ENCODE results near the gene UBE2C. TPM values are rescaled to one million over a fixed set of nuclear protein-coding genes. Genes with fewer than 3 reads are reported as not detected.

The UBE2C gene
- total RNA-seq, 6 experiments from 2014 or later: 42.6 to 101 (median 91.3) TPM

DNA sequence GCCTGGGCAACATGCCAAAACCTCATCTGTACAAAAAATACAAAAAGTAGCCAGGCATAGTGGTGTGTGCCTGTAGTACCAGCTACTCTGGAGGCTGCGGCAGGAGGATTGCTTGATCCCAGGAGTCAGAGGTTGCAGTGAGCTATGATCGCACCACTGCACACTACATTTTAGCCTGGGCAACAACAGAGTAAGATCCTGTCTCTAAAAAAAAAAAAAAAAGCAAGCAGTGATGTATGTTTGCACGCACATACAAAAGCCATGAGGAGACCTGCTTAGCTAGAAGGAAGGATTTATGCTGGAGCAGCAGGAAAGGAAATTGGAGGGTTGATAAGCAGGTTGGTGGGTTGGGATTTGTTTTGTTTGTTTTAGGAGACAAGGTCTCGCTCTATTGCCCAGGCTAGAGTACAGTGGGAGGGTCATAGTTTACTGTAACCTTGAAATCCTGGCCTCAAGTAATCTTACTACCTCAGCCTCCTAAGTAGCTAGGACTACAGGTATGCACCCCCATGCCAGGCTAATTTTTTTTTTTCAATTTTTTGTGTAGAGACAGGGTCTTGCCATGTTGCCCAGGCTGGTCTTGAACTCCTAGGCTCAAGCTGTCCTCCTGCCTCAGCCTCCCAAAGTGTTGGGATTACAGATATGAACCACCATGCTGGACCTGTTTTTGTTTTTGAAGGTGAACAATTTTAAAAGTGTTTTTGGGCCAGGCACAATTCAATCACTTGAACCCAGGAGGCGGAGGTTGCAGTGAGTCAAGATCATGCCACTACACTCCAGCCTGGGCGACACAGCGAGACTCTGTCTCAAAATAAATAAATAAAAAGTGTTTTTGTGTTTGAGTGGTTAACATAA is 49.0 kb downstream of the UBE2C start:
- Mint-ChIP-seq H3K36me3 (ENCODE audit: low read depth) (peaks cover 16% of the 10 kb centered on the region), H3K27me3 (ENCODE audit: insufficient read depth) (peaks cover 3% of the 10 kb centered on the region; the same call in 1 of the 2 replicates), H3K4me3 (no peak overlapping the region), H3K27ac (no peak overlapping the region), H3K9me3 (no peaks in the 10 kb centered on the region; the same call in 1 of the 2 replicates), H3K4me1 (ENCODE audit: low read depth) (peaks cover 35% of the 10 kb centered on the region)
- no peak for DNase-seq
- TF ChIP-seq, protein P1, sequence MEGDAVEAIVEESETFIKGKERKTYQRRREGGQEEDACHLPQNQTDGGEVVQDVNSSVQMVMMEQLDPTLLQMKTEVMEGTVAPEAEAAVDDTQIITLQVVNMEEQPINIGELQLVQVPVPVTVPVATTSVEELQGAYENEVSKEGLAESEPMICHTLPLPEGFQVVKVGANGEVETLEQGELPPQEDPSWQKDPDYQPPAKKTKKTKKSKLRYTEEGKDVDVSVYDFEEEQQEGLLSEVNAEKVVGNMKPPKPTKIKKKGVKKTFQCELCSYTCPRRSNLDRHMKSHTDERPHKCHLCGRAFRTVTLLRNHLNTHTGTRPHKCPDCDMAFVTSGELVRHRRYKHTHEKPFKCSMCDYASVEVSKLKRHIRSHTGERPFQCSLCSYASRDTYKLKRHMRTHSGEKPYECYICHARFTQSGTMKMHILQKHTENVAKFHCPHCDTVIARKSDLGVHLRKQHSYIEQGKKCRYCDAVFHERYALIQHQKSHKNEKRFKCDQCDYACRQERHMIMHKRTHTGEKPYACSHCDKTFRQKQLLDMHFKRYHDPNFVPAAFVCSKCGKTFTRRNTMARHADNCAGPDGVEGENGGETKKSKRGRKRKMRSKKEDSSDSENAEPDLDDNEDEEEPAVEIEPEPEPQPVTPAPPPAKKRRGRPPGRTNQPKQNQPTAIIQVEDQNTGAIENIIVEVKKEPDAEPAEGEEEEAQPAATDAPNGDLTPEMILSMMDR (IDR thresholded peaks at IDR 0.05): no peak

DNA sequence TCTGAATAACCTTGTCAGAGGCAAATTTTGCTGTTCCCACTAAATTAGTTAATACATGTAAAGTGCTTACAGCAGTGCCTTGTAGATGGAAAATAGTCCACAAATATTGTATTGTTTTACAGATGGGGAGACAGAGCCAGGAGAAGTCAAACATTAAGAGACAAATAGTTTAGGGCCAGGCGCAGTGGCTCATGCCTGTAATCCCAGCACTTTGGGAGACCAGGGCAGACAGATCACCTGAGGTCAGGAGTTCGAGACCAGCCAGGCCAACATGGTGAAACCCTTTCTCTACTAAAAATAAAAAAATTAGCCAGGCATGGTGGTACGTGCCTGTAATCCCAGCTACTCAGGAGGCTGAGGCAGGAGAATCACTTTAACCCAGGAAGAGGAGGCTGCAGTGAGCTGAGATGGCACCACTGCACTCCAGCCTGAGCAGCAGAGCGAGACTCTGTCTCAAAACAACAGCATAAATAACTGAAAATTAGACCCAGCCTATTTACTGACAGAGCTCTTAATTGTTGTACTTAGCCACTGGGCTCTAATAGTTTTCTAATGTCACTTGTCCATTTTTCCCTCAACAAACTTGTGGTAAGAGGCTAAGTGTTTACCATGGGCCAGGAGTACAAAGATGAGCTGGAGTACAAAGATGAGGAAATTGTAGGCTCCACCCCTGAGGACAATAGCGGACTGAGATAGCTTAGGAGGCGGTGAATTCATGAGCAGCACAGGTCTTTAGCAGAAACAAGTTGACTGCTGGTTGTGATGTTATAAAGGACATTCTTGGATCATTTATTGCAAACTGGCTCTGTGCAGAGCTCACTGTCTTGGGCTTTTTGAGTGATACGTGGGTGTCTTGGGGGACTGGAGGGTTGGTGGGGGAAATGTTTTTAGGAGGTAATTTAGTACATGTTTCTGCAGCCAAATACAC is 51.4 kb downstream of the UBE2C start:
- peaks cover 40% of the 10 kb centered on the region for H3K4me1 Mint-ChIP-seq (ENCODE audit: low read depth)
- no peaks in the 10 kb centered on the region; the same call in 1 of the 2 replicates for H3K9me3 Mint-ChIP-seq
- H3K27ac Mint-ChIP-seq: no peak overlapping the region
- no peaks in the 10 kb centered on the region for H3K27me3 Mint-ChIP-seq (ENCODE audit: insufficient read depth)
- DNase-seq: no peak
- H3K36me3 Mint-ChIP-seq (ENCODE audit: low read depth): peaks cover 12% of the 10 kb centered on the region
- TF ChIP-seq, protein P1 (IDR thresholded peaks at IDR 0.05): no peak
- H3K4me3 Mint-ChIP-seq: no peak overlapping the region

DNA sequence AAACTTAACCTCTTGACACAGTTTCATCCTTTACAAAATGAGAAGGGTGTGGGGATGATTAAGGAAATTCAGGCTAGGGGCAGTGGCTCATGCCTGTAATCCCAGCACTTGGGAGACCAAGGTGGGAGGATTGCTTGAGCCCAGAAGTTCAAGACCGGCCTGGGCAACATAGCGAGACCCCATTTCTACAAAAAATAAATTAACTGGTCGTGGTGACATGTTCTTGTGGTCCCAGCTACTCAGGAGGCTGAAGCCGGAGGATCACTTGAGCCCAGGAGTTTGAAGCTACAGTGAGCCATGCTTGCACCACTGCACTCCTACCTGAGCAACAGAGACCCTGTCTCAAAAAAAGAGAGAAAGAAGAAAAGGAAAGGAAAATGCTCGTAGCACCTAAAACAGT is 54.0 kb downstream of the UBE2C start:
- H3K4me1 Mint-ChIP-seq (ENCODE audit: low read depth): peaks cover 21% of the 10 kb centered on the region
- no peak for DNase-seq
- no peaks in the 10 kb centered on the region for H3K9me3 Mint-ChIP-seq
- TF ChIP-seq, protein P1 (IDR thresholded peaks at IDR 0.05): no peak
- no peaks in the 10 kb centered on the region for H3K27me3 Mint-ChIP-seq (ENCODE audit: insufficient read depth)
- H3K27ac Mint-ChIP-seq: peak overlapping the region; percentile 97
- H3K36me3 Mint-ChIP-seq (ENCODE audit: low read depth): no peaks in the 10 kb centered on the region
- no peak overlapping the region for H3K4me3 Mint-ChIP-seq

Other genes starting within 250 kb of the UBE2C start
- not detected for gene WFDC8, start 233.4 kb upstream of the UBE2C start, total RNA-seq (2021; fragmentation: NEBNext Ultra II Directional; extraction: Animal tissue kit (Norgen Biotek cat#: 25700))
- gene WFDC10A, start 182.9 kb upstream of the UBE2C start, total RNA-seq (2021; fragmentation: NEBNext Ultra II Directional; extraction: Animal tissue kit (Norgen Biotek cat#: 25700)): not detected
- not detected for gene WFDC9, start 181.4 kb upstream of the UBE2C start, total RNA-seq (2021; fragmentation: NEBNext Ultra II Directional; extraction: Animal tissue kit (Norgen Biotek cat#: 25700))
- gene WFDC11, start 142.4 kb upstream of the UBE2C start, total RNA-seq (2021; fragmentation: NEBNext Ultra II Directional; extraction: Animal tissue kit (Norgen Biotek cat#: 25700)): not detected
- gene WFDC13, start 110.6 kb upstream of the UBE2C start, total RNA-seq (2021; fragmentation: NEBNext Ultra II Directional; extraction: Animal tissue kit (Norgen Biotek cat#: 25700)): not detected
- not detected for gene WFDC10B, start 107.6 kb upstream of the UBE2C start, total RNA-seq (2021; fragmentation: NEBNext Ultra II Directional; extraction: Animal tissue kit (Norgen Biotek cat#: 25700))
- gene SPINT4, start 90.3 kb upstream of the UBE2C start, total RNA-seq (2021; fragmentation: NEBNext Ultra II Directional; extraction: Animal tissue kit (Norgen Biotek cat#: 25700)): not detected
- gene WFDC3, start 20.8 kb upstream of the UBE2C start, total RNA-seq (2021; fragmentation: NEBNext Ultra II Directional; extraction: Animal tissue kit (Norgen Biotek cat#: 25700)): under 1 TPM in 1 of 6 experiments, not detected in 5; 0.43 TPM
- gene DNTTIP1, start 20.7 kb upstream of the UBE2C start, total RNA-seq (2021; fragmentation: NEBNext Ultra II Directional; extraction: Animal tissue kit (Norgen Biotek cat#: 25700)): 10 to 100 TPM; 23.2 to 27.1 (median 25.8) TPM
- not detected for gene TNNC2, start 14.7 kb downstream of the UBE2C start, total RNA-seq (2021; fragmentation: NEBNext Ultra II Directional; extraction: Animal tissue kit (Norgen Biotek cat#: 25700))
- 10 to 100 TPM; 21.9 to 25.1 (median 22.7) TPM for gene SNX21, start 21.2 kb downstream of the UBE2C start, total RNA-seq (2021; fragmentation: NEBNext Ultra II Directional; extraction: Animal tissue kit (Norgen Biotek cat#: 25700))
- 10 to 100 TPM; 24.2 to 31.2 (median 26.4) TPM for gene ACOT8, start 44.7 kb downstream of the UBE2C start, total RNA-seq (2021; fragmentation: NEBNext Ultra II Directional; extraction: Animal tissue kit (Norgen Biotek cat#: 25700))
- gene ZSWIM3, start 45.0 kb downstream of the UBE2C start, total RNA-seq (2021; fragmentation: NEBNext Ultra II Directional; extraction: Animal tissue kit (Norgen Biotek cat#: 25700)): 1 to 10 TPM; 2.3 to 4.0 (median 2.7) TPM
- gene ZSWIM1, start 68.6 kb downstream of the UBE2C start, total RNA-seq (2021; fragmentation: NEBNext Ultra II Directional; extraction: Animal tissue kit (Norgen Biotek cat#: 25700)): 10 to 100 TPM in 4 of 6 experiments, 1 to 10 TPM in 2; 9.8 to 11.7 (median 10.3) TPM
- gene SPATA25, start 75.0 kb downstream of the UBE2C start, total RNA-seq (2021; fragmentation: NEBNext Ultra II Directional; extraction: Animal tissue kit (Norgen Biotek cat#: 25700)): under 1 TPM; 0.35 to 0.74 (median 0.47) TPM
- gene NEURL2, start 78.6 kb downstream of the UBE2C start, total RNA-seq (2021; fragmentation: NEBNext Ultra II Directional; extraction: Animal tissue kit (Norgen Biotek cat#: 25700)): 1 to 10 TPM; 1.5 to 2.3 (median 1.9) TPM
- gene CTSA, start 78.7 kb downstream of the UBE2C start, total RNA-seq (2021; fragmentation: NEBNext Ultra II Directional; extraction: Animal tissue kit (Norgen Biotek cat#: 25700)): 100 to 1,000 TPM; 133 to 176 (median 155) TPM
- gene PLTP, start 99.5 kb downstream of the UBE2C start, total RNA-seq (2021; fragmentation: NEBNext Ultra II Directional; extraction: Animal tissue kit (Norgen Biotek cat#: 25700)): 10 to 100 TPM in 5 of 6 experiments, 1 to 10 TPM in 1; 8.3 to 13.6 (median 11.1) TPM
- 10 to 100 TPM; 14.8 to 23.1 (median 19.5) TPM for gene PCIF1, start 122.0 kb downstream of the UBE2C start, total RNA-seq (2021; fragmentation: NEBNext Ultra II Directional; extraction: Animal tissue kit (Norgen Biotek cat#: 25700))
- 10 to 100 TPM; 13.1 to 14.6 (median 13.5) TPM for gene ZNF335, start 159.6 kb downstream of the UBE2C start, total RNA-seq (2021; fragmentation: NEBNext Ultra II Directional; extraction: Animal tissue kit (Norgen Biotek cat#: 25700))
- gene MMP9, start 196.3 kb downstream of the UBE2C start, total RNA-seq (2021; fragmentation: NEBNext Ultra II Directional; extraction: Animal tissue kit (Norgen Biotek cat#: 25700)): not detected
- gene SLC12A5, start 216.6 kb downstream of the UBE2C start, total RNA-seq (2021; fragmentation: NEBNext Ultra II Directional; extraction: Animal tissue kit (Norgen Biotek cat#: 25700)): under 1 TPM in 5 of 6 experiments, not detected in 1; 0.18 to 0.82 (median 0.52) TPM

All from HFFc6 (cell line).